GM12874 (cell line): ENCODE measurements around the gene GLE1.

Experiments used
- TF ChIP-seq, protein P1 (sequence below): IDR thresholded peaks from 2 replicates; pipeline ENCODE4 v1.5.1; 2011; ENCODE audit warnings: low read depth, mild to moderate bottlenecking, control low read depth, low read length, moderate library complexity; ENCODE audit not compliant: insufficient read depth

The GLE1 gene

GRCh38 chr9:128553728-128554127 is 49.2 kb downstream of the GLE1 start:
- TF ChIP-seq, protein P1, sequence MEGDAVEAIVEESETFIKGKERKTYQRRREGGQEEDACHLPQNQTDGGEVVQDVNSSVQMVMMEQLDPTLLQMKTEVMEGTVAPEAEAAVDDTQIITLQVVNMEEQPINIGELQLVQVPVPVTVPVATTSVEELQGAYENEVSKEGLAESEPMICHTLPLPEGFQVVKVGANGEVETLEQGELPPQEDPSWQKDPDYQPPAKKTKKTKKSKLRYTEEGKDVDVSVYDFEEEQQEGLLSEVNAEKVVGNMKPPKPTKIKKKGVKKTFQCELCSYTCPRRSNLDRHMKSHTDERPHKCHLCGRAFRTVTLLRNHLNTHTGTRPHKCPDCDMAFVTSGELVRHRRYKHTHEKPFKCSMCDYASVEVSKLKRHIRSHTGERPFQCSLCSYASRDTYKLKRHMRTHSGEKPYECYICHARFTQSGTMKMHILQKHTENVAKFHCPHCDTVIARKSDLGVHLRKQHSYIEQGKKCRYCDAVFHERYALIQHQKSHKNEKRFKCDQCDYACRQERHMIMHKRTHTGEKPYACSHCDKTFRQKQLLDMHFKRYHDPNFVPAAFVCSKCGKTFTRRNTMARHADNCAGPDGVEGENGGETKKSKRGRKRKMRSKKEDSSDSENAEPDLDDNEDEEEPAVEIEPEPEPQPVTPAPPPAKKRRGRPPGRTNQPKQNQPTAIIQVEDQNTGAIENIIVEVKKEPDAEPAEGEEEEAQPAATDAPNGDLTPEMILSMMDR, result no peak

DNA sequence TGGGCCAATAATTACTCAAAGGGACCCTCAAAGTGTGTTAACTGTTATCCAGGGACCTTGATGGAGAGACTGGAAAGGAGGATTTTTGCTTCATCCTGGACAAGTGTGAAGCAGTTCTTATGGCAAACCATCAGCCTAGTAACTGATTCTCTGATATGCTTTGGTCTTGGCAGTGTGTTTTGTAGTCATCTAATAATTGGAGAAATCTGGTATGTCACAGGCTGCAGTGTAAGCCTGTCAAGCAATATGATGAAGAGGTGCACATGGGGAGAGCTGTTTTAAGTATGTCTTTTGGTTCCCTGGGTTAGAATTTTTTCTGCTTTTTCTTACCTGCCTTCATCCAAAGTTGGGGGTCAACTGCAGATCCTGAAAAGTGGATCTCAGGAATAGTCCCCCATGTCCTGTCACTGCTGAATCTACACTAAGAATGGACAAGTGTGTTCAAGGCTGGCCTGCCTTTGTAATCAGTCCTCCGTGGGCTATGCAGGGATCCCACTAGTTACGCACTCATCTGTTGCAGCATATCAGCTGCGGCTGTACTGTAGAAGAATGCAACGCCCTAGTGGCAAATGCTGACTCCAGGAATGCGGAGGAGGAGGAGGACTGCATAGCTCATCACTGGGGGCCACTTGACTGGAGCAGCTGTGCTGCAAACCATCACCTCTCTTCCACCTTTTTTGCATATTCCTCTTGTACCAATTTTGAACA is 49.8 kb downstream of the GLE1 start:
- TF ChIP-seq, protein P1, result no peak

- TF ChIP-seq, protein P1, result no peak
Observed at GRCh38 chr9:128555180-128555721, 50.7 kb downstream of the GLE1 start.

DNA sequence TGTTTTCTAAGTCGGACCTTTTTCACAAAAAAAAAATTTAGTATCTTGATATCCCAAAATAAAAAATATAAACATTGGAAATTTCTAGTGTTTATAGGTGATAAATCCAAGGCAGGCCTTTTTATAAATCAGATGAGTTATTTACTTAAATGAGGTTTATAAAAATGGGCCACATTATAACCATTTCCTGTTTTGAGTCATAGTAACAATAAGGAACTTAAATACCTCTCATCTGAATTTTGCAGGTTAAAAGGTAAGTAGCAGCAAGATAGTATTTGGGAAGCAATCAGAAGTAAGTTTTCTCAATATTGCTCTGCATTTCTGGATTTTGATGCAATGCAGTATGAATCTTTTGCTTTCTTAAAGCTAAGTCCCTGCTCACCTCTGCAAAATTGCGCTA is 51.8 kb downstream of the GLE1 start:
- TF ChIP-seq, protein P1, result no peak

- TF ChIP-seq, protein P1, result no peak
Observed at GRCh38 chr9:128556926-128557634, 52.6 kb downstream of the GLE1 start.

- TF ChIP-seq, protein P1, result no peak
Observed at GRCh38 chr9:128558431-128559310, 54.2 kb downstream of the GLE1 start.

DNA sequence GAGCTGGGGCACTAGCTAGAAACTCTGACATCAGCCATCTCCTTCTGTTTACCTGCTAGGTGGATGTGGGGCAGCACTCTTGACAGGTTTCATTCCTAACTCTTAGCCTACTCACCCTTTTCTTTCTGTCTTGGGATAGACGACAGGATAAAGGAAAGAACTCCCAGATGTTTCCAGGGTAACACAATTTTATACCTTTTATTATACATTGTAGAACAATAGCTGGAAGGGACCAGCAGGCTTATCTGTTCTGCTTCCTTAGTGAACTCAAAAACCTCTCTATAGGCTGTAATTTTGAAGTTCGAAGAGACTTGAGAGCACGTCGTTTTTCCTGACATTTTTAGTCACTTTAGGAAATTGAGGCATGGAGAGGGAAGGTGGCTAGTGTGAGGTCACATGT is 61.1 kb downstream of the GLE1 start:
- TF ChIP-seq, protein P1, result no peak
